ENCODE results near the gene AEBP1.

The AEBP1 gene

DNA sequence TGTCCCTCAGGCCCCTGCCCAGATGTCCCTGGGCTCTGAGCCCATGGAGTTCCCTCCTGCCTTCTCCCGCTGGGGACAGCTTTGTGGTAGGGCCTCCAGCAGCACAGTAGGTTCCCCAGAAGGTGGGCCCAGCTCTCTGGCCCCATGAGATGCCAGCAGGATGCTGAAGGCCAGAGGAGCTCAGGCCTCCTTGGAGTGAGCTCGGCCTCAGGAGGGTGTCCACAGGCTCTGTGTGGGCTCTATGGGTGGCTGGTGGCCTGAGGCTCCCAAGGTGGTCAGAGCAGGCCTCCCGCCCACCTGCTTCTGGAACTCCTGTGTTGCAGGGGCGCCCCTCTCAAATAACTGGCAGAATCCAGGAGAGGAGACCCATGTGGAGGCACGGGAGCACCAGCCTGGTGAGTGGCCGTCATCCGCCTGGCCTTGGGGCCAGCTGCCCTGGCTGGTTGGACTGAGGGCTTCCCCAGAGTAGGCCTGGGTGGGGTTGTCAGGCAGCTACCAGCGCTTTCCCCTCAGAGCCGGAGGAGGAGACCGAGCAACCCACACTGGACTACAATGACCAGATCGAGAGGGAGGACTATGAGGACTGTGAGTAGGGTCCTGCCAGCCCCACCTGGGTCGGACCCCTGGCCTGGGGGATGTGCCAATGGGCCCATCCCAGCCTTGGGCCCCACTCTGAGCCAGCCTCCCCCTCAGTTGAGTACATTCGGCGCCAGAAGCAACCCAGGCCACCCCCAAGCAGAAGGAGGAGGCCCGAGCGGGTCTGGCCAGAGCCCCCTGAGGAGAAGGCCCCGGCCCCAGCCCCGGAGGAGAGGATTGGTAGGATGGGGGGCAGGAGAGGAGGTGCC is 3.2 kb downstream of the AEBP1 start:
- no peak for DNase-seq (ENCODE audit: low read depth)
- H3K4me3 ChIP-seq (ENCODE audit: low read length): no peak overlapping the region
- TF ChIP-seq, protein P1, sequence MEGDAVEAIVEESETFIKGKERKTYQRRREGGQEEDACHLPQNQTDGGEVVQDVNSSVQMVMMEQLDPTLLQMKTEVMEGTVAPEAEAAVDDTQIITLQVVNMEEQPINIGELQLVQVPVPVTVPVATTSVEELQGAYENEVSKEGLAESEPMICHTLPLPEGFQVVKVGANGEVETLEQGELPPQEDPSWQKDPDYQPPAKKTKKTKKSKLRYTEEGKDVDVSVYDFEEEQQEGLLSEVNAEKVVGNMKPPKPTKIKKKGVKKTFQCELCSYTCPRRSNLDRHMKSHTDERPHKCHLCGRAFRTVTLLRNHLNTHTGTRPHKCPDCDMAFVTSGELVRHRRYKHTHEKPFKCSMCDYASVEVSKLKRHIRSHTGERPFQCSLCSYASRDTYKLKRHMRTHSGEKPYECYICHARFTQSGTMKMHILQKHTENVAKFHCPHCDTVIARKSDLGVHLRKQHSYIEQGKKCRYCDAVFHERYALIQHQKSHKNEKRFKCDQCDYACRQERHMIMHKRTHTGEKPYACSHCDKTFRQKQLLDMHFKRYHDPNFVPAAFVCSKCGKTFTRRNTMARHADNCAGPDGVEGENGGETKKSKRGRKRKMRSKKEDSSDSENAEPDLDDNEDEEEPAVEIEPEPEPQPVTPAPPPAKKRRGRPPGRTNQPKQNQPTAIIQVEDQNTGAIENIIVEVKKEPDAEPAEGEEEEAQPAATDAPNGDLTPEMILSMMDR (conservative IDR thresholded peaks at IDR 0.05; ENCODE audit: low read depth, low read length): no peak

DNA sequence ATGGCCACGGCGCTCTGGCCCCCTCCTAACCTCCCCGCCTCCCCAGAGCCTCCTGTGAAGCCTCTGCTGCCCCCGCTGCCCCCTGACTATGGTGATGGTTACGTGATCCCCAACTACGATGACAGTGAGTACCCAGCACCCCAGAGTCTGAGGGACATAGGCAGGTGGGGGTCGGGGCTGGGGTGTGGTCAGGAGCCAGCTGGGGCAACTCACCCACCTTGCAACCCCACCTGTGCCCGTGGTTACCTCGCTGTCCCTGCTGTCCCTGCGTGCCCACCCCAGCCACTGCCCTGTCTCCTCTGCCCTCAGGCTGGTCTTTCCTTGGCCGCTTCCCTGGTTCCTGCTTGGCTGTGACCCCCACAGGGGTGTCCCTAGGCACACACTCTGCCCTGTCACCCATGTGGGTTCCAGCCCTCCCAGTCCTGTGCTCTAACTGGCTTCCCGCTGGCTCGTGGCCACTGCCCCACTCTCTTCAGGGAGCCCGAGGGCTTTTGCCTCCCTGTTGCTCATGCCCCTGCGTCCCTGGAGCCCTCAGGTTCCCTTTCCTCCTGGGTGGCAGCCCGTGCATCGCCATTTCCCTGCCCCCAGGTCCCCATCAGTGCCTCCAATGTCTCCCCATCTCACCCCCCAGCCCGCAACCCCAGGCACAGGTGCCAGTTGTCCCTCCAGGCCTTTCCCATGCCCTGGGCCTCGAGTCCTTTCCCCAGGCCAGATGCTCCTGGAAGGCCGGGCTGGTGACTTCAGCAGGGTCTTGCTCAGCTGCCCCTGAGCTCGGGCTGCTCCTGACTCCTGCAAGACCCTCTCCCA is 4.0 kb downstream of the AEBP1 start:
- no peak for DNase-seq (ENCODE audit: low read depth)
- TF ChIP-seq, protein P1 (conservative IDR thresholded peaks at IDR 0.05; ENCODE audit: low read depth, low read length): no peak
- H3K4me3 ChIP-seq (ENCODE audit: low read length): no peak overlapping the region

DNA sequence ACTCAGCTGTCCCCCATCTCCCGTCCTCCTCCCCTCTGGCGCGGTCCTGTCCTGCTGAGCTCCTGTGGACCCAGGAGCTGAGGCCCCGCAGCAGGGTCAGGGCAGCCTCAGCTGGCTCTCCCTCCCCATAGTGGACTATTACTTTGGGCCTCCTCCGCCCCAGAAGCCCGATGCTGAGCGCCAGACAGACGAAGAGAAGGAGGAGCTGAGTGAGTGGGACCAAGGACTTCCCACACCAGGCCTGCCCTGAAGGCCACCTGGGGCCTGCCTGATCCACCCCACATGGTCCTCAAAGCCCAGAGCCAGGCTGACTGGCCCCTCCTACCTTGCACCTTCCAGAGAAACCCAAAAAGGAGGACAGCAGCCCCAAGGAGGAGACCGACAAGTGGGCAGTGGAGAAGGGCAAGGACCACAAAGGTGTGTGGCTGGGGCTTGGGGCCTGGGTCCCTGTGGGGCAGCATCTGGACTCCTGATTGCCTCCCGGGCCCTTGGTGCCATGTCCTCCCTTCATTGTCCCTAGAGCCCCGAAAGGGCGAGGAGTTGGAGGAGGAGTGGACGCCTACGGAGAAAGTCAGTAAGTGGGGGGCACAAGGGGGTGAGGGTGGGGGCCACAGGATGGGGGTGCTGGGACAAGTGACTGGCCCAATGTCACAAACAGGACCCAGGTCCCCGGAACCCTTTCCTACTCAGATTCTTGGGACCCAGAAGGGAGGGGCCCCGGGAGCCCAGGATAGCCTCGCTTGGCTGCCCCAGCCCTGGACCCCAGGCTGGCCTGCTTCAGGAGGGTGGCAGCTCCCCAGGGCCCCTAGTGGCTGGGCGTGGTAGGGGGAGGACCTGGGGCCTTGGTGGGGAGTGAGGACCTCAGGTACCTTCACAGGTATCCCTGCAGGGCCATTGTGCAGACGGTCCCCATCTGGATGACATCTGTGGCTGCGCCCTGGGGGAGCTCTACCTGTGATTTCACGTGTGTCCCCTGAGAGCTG is 4.9 kb downstream of the AEBP1 start:
- TF ChIP-seq, protein P1 (conservative IDR thresholded peaks at IDR 0.05; ENCODE audit: low read depth, low read length): peak; percentile 3
- no peak for DNase-seq (ENCODE audit: low read depth)
- no peak overlapping the region for H3K4me3 ChIP-seq (ENCODE audit: low read length)

DNA sequence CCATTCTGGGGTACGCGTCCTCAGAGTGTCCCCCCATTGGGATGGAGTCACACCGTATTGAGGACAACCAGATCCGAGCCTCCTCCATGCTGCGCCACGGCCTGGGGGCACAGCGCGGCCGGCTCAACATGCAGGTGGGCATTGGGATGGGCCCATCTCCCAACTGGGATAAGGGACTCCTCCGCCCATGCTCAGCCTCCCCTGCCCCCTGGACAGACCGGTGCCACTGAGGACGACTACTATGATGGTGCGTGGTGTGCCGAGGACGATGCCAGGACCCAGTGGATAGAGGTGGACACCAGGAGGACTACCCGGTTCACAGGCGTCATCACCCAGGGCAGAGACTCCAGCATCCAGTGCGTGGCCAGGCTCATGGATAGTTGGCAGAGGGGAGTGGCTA is 5.8 kb downstream of the AEBP1 start:
- H3K4me3 ChIP-seq (ENCODE audit: low read length): no peak overlapping the region
- DNase-seq (ENCODE audit: low read depth): no peak
- TF ChIP-seq, protein P1 (conservative IDR thresholded peaks at IDR 0.05; ENCODE audit: low read depth, low read length): no peak

DNA sequence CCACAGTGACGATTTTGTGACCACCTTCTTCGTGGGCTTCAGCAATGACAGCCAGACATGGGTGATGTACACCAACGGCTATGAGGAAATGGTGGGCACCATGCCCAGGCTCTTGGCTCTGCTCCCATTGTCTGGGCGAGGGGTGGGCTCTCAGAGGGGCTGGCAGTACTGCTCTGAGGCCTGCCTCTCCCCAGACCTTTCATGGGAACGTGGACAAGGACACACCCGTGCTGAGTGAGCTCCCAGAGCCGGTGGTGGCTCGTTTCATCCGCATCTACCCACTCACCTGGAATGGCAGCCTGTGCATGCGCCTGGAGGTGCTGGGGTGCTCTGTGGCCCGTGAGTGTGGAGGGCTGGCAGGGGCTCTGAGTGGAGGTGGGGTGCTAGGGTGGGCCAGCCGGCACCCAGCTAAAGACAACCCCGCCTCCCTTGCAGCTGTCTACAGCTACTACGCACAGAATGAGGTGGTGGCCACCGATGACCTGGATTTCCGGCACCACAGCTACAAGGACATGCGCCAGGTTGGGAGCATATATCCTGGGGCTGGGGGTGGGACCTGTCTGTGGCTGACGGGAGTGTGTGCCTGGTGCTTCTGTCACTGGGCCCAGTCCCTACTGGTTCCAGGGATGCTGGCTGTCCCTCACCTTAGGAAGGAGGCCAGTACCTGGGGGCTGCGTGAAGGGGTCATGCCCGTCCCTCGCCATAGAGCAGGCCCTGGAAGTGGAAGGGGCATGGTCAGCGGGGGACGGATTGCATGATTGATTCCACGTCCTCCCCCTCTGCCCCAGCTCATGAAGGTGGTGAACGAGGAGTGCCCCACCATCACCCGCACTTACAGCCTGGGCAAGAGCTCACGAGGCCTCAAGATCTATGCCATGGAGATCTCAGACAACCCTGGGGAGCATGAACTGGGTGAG is 6.8 kb downstream of the AEBP1 start:
- DNase-seq (ENCODE audit: low read depth): no peak
- H3K4me3 ChIP-seq (ENCODE audit: low read length): no peak overlapping the region
- TF ChIP-seq, protein P1 (conservative IDR thresholded peaks at IDR 0.05; ENCODE audit: low read depth, low read length): no peak

DNA sequence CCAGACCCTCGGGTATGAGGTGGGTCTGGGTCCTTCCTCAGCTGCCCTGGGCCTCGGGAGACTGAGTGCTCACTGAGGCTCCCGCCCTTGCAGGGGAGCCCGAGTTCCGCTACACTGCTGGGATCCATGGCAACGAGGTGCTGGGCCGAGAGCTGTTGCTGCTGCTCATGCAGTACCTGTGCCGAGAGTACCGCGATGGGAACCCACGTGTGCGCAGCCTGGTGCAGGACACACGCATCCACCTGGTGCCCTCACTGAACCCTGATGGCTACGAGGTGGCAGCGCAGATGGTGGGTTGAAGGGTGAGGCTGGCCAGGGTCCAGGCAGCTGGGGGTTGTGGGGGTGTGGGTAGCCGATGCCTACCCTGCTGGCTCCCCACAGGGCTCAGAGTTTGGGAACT is 7.6 kb downstream of the AEBP1 start:
- DNase-seq (ENCODE audit: low read depth): no peak
- H3K4me3 ChIP-seq (ENCODE audit: low read length): no peak overlapping the region
- TF ChIP-seq, protein P1 (conservative IDR thresholded peaks at IDR 0.05; ENCODE audit: low read depth, low read length): no peak
